ENCODE results near the gene ADGRG7. TPM values are rescaled to one million over a fixed set of nuclear protein-coding genes. Genes with fewer than 3 reads are reported as not detected.
A peak's percentile ranks its signal among the peaks of the same experiment; 100 is the strongest.

The ADGRG7 gene
- total and polyA plus RNA-seq, 2 of the 13 experiments (the other 11 are each of a cell fraction or from before 2014, with no cell fraction given), result not detected

- Histone ChIP-seq H3K36me3 (replicated peaks in 1 of 2; ENCODE audit: control insufficient read depth in 1 of 2, insufficient read depth in 2 of 2, low read length in 2 of 2) (no peaks in the 10 kb centered on the region), H3K4me2 (ENCODE audit: low read depth, low read length) (no peak overlapping the region; the same call in 1 of the 2 replicates), H3K9ac (ENCODE audit: insufficient read depth, low read depth, low read length) (no peak overlapping the region), H3K27me3 (ENCODE audit: control insufficient read depth in 1 of 2, insufficient read depth in 2 of 2, low read length in 2 of 2) (no peaks in the 10 kb centered on the region), H3K9me3 (ENCODE audit: low read length) (no peaks in the 10 kb centered on the region), H3K79me2 (ENCODE audit: insufficient read depth, low read length) (no peaks in the 10 kb centered on the region), H3K4me1 (ENCODE audit: insufficient read depth, low read length) (peaks cover 7% of the 10 kb centered on the region; the same call in 1 of the 2 replicates), H4K20me1 (ENCODE audit: insufficient read depth, low read length) (no peaks in the 10 kb centered on the region), H2AFZ (ENCODE audit: low read length) (peak overlapping the region; percentile 27), H3K4me3 (replicated peaks in 1 of 3; ENCODE audit: insufficient read depth in 1 of 3, low read depth in 2 of 3, low read length in 3 of 3) (no peak overlapping the region), H3K27ac (ENCODE audit: extremely low read length, insufficient read depth, low read length) (no peak overlapping the region)
- no peak; the same call in 2 of the 3 replicates for ATAC-seq
- no TSS peak for BruUV-seq (replicated peaks)
- ChIA-PET POLR2A (no interaction called here), CTCF (ENCODE audit: low intra/inter-chr PET ratio, low total read pairs) (no interaction called here)
- no peak for FAIRE-seq
- in situ Hi-C loops (cut with HindIII; ENCODE audit: extremely low pct_ligation_motif_present, low pct_unique_long_range_greater_than_20kb), result no loop called here
- intact Hi-C loops (cut with micrococcal nuclease; ENCODE audit: unreplicated experiment), result no loop called here
- WGBS (ENCODE audit: low lambda C conversion rate), result 45% methylated on average over 13 of the region's 13 CpGs
- no peak for DNase-seq (ENCODE audit: low spot score)
- no peak for TF ChIP-seq ZBTB38 (CRISPR knock-in tag; IDR thresholded peaks at IDR 0.05)
- no peak for TF ChIP-seq EHMT2 (IDR thresholded peaks at IDR 0.05; ENCODE audit: borderline replicate concordance, low read depth, low read length)
- no peak for TF ChIP-seq IRX3 (CRISPR knock-in tag; IDR thresholded peaks at IDR 0.05; ENCODE audit: borderline replicate concordance, low read depth)
- no peak for TF ChIP-seq PHF5A (CRISPR knock-in tag; IDR thresholded peaks at IDR 0.05; ENCODE audit: low read depth, unreplicated experiment)
- TF ChIP-seq ZBTB1 (CRISPR knock-in tag; IDR thresholded peaks at IDR 0.05; ENCODE audit: borderline replicate concordance), result no peak
- no peak for TF ChIP-seq HNF1B (CRISPR knock-in tag; IDR thresholded peaks at IDR 0.05)
- no peak for TF ChIP-seq ZHX1 (CRISPR knock-in tag; IDR thresholded peaks at IDR 0.05; ENCODE audit: low read depth)
- TF ChIP-seq PCBP1 (IDR thresholded peaks at IDR 0.05; ENCODE audit: borderline replicate concordance, low read depth, low read length), result no peak
- TF ChIP-seq STAT5B (CRISPR knock-in tag; IDR thresholded peaks at IDR 0.05), result no peak
- TF ChIP-seq ZNF543 (CRISPR knock-in tag; IDR thresholded peaks at IDR 0.05), result no peak
- TF ChIP-seq BORCS8-MEF2B (CRISPR knock-in tag; IDR thresholded peaks at IDR 0.05), result no peak
- TF ChIP-seq TEF (CRISPR knock-in tag; IDR thresholded peaks at IDR 0.05), result no peak
- no peak for TF ChIP-seq FOXK1 (CRISPR knock-in tag; IDR thresholded peaks at IDR 0.05; ENCODE audit: borderline replicate concordance, low read depth)
These were observed 44.3 kb downstream of the ADGRG7 start for GRCh38 chr3:100653604-100654294.
